ENCODE measurements around the gene PLEKHO2.

GRCh38 chr15:64858021-64858575, 16.4 kb downstream of the PLEKHO2 start:
- no peak for TF ChIP-seq SMC3 (IDR thresholded peaks at IDR 0.05; ENCODE audit: low read length)
- no peak for TF ChIP-seq ZNF318 (CRISPR knock-in tag; IDR thresholded peaks at IDR 0.05)
- no peak for TF ChIP-seq ZNF737 (CRISPR knock-in tag; IDR thresholded peaks at IDR 0.05; ENCODE audit: borderline replicate concordance)
- no peak for TF ChIP-seq ZNF768 (CRISPR knock-in tag; IDR thresholded peaks at IDR 0.05)
- TF ChIP-seq KAT8 (CRISPR knock-in tag; IDR thresholded peaks at IDR 0.05): no peak
